Stimulated activated CD4-positive, alpha-beta T cell treated with anti-CD3 and anti-CD28 coated beads, Interleukin-4, amount 100 ng/mL, for 4 hours (primary cell): ENCODE data around the gene NPM1.
A peak's percentile ranks its signal among the peaks of the same experiment; 100 is the strongest.

ENCODE experiments used
- DNase-seq, 2 experiments: peaks; one replicate each; pipeline ENCODE4 v3.0.0-alpha.2; 2020

Gene NPM1

DNA sequence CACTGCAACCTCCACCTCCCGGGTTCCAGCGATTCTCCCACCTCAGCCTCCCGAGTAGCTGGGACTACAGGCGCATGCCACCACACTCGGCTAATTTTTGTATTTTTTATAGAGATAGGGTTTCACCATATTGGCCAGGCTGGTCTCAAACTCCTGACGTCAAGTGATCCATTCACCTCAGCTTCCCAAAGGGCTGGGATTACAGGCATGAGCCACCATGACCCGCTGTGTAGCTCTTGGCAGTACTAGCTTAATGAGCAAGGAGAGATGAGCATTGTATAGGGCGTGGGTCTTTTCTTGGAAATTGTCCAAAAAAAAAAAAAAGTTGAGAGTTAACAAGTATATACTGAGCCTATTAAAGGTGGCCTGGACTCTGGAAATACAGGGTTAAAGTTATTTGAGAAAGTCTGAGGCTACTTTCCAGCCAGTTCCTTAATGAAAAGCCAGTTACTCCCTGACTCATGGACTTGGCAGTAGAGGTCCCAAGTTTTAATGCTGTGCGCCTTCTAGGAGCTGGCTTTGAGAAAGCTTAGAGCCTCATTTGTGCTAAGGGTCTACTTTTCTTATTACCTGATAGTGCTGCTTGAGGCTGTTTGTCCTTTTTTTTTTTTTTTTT lies 27.6 kb downstream of the NPM1 start:
- DNase-seq: no peak

DNA sequence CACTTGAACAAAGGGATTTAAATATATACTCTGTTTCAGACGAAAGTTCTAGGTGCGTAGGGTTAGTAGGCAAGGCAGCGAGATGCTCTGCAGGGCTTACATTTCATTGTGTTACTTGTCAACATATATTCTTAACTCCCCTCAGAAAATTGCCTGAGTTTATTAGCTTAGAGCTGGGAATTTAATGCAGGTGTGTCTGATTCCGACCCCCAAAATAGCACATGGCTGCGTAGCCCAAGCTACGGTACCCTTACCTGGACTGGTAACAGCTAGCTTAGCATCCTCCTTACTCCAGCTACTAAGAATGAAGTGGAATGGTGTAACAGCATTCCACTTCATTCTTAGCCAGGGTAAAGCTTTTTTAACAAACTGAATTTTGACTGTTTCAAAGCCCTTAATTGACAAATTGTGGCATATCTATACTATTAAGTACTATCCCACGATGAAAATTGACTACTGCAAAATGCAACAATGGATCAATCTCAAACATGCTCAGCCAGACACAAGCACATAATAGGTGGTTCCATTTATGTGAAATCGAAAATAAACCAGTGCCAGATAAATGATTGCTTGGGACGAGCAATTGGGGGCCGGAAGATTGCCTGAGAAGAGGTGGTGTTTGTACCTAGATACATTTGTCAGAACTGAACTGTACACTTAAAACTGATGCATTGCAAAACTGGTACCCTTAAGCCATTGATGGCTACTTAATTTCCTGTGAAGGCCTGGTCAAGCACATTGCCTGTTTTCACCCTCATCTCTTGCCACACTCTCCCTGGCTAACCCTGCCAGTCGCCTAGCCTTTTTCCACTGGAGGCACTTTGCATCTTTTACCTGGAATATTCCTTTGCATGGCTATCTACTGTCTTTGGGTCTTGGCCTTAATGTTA lies 28.8 kb downstream of the NPM1 start:
- DNase-seq: no peak

DNA sequence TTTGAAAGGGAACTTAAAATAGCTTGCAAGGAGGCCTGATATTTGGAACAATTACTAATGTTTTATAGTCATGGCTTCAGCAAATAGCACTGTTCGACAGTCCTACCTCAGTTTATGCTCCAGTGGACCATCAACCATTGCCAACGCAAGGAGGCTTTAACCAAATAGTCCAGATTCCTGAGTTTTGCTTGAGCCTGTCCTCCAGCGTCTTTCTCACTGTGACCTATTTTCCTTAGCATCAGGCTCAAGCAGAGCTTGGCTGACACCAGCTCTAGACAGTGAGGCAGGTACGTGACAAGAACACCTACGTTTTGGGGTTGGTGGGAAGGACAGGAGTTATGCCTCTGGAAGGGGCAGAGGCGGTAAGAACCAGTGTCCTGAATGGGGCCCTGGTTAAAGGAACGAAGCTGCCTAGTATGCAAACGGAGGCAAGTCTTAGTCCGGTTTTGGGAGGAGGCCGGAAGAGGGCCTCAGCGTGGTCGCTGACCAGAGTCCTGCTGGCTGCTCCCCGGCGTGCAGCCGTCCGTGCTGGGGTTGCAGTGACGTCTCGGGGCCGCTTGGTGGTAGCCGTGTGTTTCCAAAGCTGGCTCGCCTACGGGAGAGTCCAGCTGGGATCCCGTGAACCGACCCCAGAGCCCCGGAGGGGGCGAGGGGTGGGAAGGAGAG lies 30.8 kb downstream of the NPM1 start:
- peak; percentile 24 to 52 for DNase-seq

DNA sequence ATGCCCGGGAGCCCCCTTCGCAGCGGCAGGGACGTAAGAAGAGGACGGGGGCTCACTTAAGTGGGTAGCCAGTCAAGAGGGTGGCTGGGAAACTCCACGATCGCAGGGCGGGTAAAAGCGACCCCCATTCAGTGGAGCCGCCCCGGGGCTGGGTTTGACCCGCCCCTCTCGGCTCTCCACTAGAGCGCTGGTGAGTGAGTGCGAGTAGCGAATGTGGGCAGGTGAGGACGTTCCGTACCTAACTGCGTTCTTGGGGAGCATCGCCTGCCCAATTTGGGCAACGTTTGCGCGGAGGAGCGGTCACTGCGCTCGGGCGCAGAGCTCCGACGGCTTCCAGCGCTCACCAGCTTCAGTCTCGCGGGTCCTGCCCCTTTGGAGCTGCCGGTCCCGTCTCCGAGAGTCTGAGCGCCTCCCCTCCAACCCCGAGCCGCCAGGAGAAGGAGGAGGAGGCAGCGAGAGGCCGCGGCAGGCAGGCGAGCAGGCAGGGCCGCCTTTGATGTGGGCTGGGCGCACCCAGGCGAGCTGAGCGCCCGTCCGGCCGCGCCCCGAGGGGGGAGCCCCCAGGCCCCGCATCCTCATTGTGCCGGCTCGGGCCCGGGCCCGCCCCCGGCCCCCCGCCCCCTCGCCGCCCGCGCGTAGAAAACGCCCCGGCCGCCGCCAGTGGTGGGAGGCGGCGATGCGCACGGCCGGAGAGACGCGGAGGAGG lies 31.5 kb downstream of the NPM1 start, which contains the start of gene FGF18:
FGF18 (plus strand) TSS at position 666 of the 706 bp plus-strand sequence. CDS start 553 bp downstream, outside the sequence.
- DNase-seq: peak; percentile 14 to 30

DNA sequence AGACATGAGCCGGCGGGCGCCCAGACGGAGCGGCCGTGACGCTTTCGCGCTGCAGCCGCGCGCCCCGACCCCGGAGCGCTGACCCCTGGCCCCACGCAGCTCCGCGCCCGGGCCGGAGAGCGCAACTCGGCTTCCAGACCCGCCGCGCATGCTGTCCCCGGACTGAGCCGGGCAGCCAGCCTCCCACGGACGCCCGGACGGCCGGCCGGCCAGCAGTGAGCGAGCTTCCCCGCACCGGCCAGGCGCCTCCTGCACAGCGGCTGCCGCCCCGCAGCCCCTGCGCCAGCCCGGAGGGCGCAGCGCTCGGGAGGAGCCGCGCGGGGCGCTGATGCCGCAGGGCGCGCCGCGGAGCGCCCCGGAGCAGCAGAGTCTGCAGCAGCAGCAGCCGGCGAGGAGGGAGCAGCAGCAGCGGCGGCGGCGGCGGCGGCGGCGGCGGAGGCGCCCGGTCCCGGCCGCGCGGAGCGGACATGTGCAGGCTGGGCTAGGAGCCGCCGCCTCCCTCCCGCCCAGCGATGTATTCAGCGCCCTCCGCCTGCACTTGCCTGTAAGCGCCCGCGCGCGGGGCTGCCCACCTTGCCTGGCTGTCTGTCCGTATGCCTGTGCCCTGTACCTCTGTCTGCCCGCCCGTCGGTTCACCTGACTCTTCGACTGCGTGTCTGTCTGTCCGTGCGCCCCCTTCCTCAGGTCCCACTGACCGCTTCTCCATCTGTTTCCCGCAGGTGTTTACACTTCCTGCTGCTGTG lies 32.2 kb downstream of the NPM1 start:
- DNase-seq: peak in 1 of 2 experiments; percentile 44

DNA sequence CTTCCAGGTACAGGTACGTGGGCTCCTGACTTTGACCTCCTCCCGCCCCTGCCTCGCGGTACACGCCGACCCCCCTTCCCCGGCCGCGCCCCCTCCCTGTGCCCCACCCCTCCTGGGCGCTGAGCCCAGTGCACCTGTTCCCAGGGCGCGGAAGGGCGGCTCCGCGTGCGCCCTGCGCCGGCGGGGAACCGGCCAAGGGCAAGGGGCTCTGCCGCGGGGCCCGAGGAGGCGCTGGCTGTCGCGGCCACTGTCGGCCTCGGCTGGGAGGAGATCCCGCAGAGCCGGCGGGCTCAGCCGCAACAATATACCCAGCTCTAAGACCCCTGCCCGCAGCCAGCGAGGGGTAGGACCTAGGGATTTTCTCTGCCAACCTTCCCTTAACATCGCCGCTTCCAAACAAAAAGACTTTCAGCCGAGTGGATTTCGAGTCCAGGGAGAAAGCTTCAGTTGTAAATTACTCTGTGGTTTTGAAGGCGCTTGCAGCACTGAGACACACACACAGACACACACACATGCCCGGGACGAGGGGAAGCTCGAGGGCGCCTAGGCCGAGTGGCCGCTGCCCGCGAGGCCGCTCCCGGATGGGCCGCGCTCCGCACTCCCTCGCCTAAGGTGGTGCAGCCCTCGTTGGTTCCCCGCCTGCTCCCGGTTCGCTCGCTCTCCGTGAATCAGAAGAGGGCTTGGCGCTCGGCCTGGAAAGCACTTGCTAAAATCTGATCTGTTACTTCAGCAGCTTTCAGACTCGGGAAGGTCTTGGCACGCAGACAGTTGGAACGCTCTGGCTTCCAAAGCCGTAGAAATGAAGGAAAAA lies 33.0 kb downstream of the NPM1 start:
- DNase-seq: no peak

DNA sequence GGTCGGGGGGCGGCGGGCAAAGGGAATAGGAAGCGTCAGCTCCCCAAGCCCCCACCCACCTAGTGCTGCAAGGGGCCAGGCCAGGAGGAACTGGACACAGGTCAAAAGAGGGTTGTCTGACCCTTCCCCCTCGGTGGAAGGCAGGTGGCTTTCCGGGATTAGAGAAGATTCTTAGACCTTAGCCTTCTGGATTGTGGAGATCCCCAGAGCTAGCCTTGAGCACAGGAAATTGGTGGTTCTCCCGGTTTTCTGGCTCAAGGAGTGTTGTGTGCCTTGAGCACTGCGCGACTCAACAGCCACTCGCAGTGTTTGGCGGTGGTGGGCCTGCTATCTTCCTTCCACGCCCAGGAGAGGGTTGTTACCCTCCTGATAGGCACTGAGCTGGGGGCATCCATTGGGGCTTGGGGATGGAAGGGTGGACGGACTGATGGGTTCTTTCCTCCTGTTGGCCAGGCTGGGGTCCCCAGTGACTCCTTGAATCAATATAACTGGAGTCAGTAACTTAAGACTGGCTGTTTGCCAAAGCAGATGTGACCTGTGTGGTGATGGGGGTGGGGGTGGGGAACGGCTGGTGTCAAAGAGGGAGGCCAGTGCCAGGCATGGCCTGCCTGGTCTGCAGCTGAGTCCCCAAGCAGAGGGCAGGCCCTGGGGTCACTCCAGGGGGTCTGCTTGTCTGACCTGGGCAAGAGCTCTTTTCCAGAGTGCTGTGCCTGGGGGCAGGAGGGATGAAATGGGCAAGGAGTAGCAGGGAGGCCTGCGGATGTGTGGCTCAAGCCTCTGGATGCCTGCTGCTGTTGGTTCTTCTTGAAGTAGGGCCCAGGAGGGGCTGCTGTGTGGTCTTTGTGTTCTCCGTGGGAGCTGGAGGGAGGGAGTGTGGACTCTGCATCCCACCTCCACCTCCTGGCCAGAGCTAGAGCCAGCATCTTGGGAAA lies 33.9 kb downstream of the NPM1 start:
- DNase-seq: no peak

DNA sequence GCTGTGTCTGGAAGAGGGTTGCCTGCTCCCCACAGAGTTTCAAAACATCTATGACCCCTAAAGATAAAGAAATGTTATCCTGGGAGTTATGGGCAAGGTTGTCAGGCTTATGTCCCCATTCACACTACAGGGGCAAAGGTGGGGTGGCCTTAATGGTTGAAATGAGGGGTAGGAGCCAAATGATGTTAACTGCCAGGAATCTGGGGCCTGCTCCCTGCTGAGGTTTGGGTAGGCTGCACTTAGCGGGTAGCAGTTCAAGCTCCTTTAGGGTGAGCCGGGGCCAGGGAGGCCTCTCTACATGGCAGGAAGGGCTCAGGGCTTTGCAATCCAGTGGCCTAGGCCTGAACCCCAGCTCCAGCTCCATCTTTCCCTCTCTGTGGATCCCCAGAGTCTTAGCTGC lies 34.8 kb downstream of the NPM1 start:
- no peak for DNase-seq

DNA sequence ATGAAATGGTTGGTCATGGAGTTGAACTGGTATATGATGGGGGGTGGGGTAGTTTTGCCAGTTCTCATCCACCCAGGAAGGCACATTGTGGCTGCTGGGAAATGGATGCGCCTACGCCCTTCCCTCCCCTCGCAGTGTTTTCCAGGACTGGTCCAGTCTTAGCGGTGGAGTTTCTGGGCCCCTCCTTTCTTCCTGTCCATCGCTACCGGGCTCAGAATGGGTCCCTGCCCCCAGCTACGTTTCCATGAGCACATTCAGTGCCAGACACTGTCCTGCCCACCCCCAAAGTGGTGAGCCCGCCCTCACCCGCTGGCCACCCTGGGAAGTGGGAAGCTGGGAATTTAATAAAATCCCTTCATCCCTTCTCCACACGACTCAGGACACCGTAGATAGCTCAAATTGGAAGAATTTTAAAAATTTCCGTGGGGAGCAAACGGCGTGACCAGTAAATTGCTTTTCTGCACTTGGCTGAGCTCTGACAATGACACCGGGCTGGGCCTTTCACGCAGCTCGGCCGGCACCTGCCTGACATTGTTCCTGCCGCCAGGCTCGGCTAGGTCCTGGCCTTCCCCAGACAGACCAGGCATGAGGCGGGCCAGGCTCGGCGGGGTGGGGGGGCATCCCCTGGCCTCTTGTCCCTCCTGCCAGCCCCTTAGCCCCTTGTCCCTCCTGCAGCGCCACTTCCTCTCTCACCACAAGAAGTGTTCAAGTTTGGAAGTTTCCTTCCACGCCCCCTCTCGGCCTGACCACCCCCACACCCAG lies 35.4 kb downstream of the NPM1 start:
- no peak for DNase-seq

DNA sequence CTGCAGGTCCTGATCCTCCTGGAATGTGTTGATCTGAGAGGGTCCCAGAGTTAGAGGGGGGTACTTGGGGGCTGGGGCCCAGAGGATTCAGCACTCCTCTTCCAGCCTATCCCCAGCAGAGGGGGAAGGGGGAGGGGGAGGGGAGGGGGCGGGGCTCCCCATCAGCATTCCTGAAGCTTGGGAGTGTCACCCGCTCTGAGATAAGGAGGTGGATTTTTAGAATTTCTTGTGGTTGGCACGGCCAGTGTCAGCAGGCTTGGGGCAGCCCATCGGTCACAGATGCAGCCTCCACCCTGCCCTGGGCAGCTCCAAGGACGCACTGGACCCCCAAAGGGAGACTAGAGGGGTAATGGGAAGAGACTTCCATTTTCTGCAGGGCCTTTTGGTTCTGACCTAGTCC lies 37.1 kb downstream of the NPM1 start:
- DNase-seq: no peak

DNA sequence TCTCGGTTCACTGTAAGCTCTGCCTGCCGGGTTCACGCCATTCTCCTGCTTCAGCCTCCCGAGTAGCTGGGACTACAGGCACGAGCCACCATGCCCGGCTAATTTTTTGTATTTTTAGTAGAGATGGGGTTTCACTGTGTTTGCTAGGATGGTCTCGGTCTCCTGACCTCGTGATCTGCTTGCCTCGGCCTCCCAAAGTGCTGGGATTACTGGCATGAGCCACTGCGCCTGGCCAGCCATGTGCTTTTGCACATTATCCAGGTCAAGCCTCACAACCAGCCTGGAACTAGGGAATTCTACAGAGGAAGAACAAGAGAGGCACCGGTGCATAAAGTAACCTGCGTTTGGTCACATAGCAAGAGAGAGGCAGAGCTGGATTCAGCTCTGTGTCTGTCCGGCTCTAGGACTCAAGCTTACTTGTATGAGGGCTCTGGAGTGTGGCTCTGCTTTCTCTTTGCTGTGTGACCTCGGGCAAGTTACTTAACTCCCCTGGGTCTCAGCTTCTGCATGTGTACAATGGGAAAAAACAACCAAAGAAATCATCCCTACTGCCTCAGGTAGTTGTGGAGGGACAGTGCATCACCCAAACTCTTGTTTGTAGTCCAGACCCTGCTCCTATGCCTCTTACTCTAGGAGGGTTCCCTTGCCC lies 38.1 kb downstream of the NPM1 start:
- no peak for DNase-seq

DNA sequence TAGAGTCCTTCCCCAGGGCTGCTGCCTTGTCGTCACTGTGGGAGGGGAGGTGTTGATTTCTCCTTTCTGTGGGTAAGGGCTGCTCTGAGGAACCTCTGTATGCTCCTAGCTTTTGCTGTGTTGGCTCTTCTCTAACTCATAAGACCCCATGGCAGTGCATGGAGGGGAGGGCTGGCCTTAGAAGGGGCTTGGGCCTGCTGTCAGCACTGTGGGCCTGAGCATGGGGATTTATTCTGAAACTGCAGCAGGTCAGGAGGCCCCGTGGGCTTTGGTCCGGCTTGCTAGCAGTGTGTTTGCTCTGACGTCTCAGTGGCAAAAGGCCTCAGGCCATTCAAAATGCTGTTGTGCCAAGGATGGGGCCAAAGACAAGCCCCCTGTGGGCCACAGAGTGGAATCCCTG lies 38.6 kb downstream of the NPM1 start:
- DNase-seq: no peak

DNA sequence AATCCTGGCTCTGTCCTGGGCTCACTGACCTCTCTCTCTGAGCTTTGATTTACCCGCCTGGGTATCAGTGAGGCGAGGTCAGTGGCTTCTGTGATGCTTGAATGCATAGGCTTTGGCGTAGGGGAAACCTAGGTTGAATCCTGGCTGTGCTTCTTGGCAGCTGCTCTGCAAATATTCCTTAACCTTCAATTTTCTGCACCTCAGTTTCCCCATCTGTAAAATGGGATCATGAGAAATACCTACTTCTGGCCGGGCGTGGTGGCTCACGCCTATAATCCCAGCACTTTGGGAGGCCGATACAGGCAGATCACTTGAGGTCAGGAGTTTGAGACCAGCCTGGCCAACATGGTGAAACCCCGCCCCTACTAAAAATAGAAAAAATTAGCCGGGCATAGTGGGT lies 39.0 kb downstream of the NPM1 start:
- no peak for DNase-seq

DNA sequence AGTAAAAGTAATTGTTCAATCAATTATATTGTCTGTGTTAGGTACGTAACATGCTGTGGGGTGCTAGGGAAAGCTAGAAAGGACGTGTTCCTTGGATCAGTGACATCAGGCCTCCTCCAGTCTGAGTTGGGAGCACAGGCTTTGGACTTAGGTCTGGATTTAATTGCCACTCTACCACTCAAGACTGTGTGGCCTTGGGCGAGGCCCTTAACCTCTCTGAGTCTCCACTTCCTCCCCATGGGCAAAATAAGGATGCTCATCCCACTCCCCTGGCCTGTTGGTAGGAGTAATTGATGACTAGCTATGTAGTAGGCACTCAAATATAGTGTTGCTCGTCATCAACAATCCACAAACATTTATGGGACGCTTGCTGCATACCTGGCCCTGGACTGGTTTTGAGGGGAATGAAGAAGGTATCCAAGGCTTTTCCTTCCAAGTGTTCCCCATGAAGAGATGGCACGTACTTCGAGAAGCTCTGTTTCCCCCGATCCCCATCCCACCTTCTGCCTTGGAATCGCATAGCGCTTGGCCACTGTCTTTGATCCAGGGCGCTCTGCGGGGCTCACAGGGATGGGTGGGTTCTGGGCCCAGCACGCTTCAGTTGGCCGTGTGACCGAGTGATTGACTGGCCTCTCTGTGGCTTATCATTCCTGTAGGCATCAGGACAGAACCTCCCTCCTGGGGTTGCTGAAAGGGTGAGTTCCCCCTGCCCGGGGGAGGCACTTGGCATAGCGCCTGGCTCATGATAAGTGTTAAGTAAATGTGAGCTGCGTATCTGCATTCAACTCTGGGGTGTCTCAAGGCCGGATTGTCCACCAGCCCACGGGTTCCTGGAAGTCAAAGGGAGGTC lies 39.9 kb downstream of the NPM1 start:
- DNase-seq: no peak

DNA sequence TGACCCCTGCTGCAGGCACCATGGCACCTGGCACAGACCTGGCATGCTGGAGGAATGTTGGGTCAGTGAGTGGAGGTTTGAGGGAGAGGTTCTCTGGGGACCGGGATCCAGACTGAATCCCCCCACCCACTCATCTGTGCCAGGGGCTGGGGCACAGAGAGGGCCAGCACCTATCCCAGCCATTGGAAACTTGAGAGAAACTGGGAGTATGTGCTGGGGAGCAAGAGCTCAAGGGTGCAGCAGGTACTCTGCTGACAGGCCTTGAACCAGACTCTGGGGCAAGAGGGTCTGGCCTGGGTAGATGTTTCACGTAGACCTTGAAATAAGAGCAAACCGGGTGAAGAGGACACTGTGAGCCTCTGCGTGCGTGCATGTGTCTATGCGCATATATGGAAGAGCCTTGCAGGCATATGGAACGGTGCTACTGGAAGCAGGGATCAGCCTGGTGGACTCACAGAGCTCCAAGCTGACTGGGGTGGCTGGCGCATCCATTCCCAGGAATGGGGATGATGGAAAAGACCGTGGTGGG lies 40.6 kb downstream of the NPM1 start:
- DNase-seq: no peak

DNA sequence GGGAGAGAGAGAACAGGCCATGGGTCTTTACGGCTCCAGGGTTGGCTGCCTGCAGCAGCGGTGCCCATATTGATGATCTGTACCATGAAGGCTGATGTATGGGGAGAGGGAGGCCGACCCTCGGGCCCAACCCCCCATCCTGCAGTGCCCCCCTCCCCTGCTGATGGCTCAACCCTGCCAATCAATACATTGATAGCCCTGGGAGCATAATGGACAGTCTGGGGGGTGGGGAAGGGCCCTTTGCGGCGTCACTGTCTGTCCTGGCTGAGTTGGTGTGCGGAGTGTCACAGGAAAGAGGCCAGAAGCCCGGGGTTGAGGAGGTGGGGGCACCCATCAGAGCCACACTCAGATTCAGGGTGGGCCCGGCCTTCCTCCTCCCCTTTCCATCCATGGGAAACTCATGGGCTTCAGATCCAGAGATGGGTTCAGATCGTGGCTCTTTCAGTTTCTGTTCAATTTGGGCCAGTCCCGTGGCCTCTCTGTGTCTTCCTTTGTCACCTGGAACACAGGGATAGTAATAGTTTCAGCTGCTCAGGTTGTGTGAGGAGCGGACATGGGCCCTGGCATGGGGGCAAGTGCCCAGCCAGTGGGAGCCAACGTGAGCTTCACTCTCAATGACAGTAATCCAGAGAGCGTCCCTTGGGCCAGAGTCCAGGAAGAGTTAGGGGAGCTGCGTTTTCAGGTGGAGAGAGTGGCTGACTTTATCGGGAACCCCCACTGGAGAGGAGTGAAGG lies 41.3 kb downstream of the NPM1 start:
- no peak for DNase-seq

DNA sequence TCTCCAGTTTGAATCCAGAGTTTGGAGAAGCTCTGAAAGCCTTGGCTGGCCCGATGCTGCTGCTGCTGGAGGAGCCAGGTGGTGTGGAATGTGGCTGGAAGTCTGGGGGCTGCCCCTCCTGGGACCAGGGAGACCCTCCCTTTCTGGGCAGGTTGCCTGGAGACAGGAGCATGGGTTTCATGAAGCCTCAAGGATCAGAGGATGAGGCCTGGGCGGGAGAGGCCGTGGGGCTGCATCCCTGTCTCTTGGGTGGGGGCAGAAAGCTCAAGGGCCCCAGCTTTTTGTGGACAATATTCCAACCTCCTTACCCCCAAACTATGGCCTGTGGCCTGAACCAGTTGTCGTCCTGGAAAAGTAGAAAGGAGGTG lies 41.9 kb downstream of the NPM1 start:
- DNase-seq: no peak
